ENCODE data around the gene C14orf132.
"Not testable (repeated sequence)": the region's sequence is repeated elsewhere in the genome, so short reads cannot be mapped to it uniquely, and the experiment has no call there.

The C14orf132 gene

DNA sequence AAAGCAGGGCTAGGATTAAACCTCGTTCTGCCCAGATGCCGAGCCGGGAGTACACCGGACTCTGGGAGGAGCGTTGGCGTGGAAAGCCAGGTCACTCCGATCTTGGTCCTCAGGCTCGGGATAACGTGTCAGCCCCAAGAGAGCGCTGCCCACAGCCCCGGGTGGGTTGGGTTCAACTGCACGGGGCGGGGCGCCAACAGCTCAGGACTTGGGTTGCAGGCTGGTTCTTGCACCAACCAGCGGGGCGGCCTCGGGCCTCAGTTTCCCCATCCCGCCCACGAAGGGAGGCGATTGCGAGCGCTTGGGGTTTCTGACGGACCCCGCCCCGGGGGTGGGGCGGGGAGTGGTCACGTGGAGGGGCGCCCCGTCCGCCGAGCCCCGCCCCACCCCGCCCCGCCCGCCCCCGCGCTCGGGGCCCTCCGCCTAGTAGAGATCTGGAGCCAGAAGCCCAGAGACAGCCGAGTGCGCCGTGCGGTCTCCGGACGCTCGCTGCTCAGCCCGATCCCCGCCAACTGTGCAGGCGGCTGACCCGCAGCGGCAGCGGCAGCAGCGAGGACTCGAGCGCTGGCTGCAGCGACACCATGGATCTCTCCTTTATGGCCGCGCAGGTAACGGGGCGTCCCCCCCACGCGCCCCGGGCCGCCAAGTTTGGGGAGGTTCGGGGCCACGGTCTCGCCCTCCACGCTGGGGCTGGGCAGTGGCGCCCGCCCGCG, at the start of gene C14orf132:
Gene C14orf132, plus strand, starts transcription at position 443 of the 713 bp plus-strand sequence. Its CDS starts 139 bp downstream, at position 582.
- DNase-seq (ENCODE audit: insufficient read length, low spot score) (peak; percentile 70), FAIRE-seq (peak; percentile 61)
- TF ChIP-seq POLR2A (IDR thresholded peaks at IDR 0.05; ENCODE audit: low read depth, low read length) = peak; percentile 90

- peak; percentile 7 for DNase-seq (ENCODE audit: insufficient read length, low spot score)
- peak; percentile 78 for FAIRE-seq
- no peak for TF ChIP-seq POLR2A (IDR thresholded peaks at IDR 0.05; ENCODE audit: low read depth, low read length)
Observed at GRCh38 chr14:95993768-95994592, 45.2 kb upstream of the C14orf132 start.

DNA sequence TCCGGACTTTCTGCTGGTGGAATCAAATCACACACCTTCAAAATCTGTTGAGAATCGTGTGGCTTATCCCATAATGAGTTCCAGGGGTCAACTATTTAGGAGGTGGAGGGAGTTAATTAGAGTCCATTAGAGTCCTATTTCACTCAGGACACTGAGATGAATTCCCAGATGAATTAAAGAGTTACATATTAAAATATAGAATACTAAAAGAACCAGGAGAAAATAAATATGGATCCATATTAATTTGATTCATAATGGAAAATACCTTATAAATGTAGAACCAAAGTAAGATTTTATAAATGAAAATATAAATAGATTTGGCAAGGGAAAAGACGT, 44.6 kb upstream of the C14orf132 start:
- no peak for DNase-seq (ENCODE audit: insufficient read length, low spot score)
- FAIRE-seq = no peak
- TF ChIP-seq POLR2A (IDR thresholded peaks at IDR 0.05; ENCODE audit: low read depth, low read length) = no peak

GRCh38 chr14:95998656-95999055, 40.5 kb upstream of the C14orf132 start:
- TF ChIP-seq POLR2A (IDR thresholded peaks at IDR 0.05; ENCODE audit: low read depth, low read length) = no peak
- FAIRE-seq = no peak
- DNase-seq (ENCODE audit: insufficient read length, low spot score) = no peak

DNA sequence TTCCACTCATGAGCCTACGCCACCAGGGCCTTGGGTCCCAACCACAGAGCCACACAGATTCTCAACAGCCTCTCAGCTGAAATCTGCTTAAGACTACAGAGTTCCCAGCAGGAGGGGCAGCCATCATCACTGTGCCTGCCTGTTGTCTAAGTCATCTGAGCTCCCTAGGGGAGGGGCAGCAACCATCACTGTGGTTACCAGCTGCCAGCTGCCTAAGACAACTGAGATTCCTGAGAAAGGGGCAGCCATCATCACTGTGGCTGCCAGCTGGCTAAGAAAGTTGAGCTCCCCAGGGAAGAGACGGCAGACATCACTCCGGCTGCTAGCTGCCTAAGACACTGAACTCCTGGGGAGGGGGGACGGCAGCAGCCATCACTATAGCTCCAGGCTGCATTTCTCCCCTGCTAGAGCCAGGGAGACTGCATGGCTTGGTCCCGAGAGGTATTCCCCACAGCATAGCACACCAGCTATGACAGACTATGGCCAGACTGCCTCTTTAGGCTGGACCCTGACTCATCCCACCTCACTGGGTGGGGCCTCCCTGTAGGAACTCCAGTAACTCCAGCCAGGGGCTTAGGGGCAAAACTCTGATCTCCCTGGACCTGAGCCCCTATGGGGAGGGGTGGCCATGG, 37.2 kb upstream of the C14orf132 start:
- no peak for DNase-seq (ENCODE audit: insufficient read length, low spot score)
- TF ChIP-seq POLR2A (IDR thresholded peaks at IDR 0.05; ENCODE audit: low read depth, low read length) = no peak
- FAIRE-seq = no peak

GRCh38 chr14:96002498-96002884, 36.7 kb upstream of the C14orf132 start:
- FAIRE-seq = no peak
- no peak for TF ChIP-seq POLR2A (IDR thresholded peaks at IDR 0.05; ENCODE audit: low read depth, low read length)
- no peak for DNase-seq (ENCODE audit: insufficient read length, low spot score)

DNA sequence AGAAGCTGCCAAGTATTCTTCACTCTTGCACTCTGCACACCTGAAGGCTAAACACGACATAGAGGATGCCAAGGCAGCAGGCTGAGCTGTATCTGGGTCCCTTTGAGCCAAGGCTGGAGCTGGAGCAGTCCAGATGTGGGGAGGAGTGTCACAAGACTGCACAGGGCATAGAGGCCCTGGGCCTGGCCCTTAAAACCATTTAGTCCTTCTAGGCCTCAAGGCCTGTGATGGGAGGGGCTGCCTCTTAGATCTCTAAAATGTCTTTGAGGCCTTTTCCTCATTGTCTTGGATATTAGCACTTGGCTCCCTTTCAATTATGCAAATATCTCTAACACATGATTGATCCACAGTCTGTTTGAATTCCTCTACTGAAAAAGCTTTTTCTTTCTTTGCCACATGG, 28.0 kb upstream of the C14orf132 start:
- no peak for FAIRE-seq
- no peak for TF ChIP-seq POLR2A (IDR thresholded peaks at IDR 0.05; ENCODE audit: low read depth, low read length)
- no peak for DNase-seq (ENCODE audit: insufficient read length, low spot score)

DNA sequence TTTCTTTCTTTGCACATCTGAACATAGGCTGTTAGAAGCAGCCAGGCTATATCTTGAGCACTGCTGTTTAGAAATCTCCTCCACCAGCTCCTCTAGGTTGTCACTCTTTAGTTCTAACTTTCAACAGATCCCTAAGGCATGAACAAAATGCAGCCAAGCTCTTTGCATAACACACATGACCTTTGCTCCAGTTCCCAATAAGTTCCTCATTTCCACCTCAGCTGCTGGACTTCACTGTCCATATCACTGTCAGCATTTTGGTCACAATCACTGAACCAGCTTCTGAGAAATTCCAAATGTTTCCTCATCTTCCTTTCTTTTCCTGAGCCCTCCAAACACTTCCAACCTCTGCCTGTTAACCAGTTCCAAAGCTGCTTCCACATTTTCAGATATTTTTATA, 27.6 kb upstream of the C14orf132 start:
- FAIRE-seq (no peak), DNase-seq (ENCODE audit: insufficient read length, low spot score) (no peak)
- no peak for TF ChIP-seq POLR2A (IDR thresholded peaks at IDR 0.05; ENCODE audit: low read depth, low read length)

DNA sequence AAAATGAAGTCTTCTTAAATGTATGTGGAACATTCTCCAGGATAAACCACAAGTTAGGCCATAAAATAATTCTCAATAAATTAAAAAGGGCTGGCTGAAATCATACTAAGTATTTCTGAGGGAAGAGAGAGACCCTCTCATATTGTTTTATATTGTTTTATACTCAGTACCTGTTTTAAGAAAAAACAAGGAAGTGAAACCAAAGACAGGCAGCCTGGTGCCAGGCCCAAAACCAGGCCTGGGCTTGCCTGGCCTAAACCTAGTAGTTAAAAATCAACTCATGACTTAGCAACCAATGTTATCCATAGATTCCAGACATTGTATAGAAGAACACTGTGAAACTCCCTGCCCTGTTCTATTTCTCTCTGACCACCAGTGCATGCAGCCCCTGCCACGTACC, 26.4 kb upstream of the C14orf132 start:
- not testable (repeated sequence) for DNase-seq (ENCODE audit: insufficient read length, low spot score); FAIRE-seq

DNA sequence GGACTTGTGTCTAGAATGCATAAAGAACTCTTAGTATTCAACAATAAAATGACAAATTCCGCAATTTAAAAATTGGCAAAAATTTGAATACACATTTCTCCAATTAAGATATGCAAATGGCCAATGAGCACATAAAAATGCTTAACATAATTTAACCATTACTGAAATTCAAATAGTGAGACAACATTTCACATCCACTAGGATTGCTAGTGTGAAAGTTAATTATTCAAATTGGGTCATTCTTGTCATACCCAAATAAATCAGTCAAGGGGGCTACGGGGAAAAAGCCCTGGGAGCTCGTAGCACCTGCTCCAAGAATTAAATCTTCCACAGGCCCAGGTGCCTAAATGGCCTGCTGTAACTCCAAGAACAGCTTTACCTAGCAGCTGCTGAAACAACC, 25.0 kb upstream of the C14orf132 start:
- no peak for TF ChIP-seq POLR2A (IDR thresholded peaks at IDR 0.05; ENCODE audit: low read depth, low read length)
- no peak for FAIRE-seq
- DNase-seq (ENCODE audit: insufficient read length, low spot score) = no peak

DNA sequence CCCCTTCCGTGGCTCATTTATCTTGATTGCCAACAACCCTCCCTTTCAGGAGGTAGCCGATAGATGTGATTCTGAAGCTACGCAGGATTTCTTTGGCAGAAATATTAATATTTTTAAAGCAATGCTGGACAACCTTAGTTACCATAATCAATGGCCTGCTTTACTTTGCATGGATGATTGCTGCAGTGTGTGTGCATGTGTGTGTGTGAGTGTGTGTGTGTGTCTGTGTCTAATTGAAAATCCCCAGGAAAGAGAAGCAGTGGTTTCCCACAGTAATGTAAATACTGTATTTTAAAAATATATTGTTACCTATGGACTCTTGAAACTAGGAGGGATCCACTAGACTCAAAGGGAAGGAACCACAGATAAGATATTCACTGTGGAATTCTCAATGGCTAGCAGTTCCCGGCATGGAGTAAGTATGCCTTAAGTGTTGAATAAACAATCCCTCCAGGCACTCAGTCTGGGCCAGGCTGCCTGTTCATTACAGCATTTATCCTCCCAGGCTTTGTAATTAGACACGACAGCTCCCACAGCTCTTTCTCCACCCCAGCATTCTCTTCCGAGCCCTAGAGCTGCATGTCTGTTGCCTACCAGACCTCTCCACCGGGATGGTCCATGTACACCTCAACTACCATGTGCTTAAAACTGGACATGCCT, 22.5 kb upstream of the C14orf132 start:
- DNase-seq (ENCODE audit: insufficient read length, low spot score) = no peak
- no peak for FAIRE-seq

DNA sequence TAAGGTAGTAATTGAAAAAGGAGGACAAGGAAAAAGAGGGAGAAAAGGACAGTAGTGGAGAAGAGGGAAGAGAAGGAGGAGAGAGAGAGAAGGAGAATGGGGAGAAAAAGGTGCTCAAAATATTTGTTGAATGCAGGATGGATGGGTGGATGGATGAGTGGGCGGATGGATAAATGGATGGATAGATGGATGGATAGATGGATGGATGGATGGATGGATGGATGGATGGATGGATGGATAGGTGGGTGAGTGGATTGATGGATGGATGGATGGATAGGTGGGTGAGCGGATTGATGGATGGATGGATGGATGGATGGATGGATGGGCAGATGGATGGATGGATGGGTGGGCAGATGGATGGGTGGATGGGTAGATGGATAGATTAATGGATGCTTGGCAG, 21.3 kb upstream of the C14orf132 start:
- DNase-seq (ENCODE audit: insufficient read length, low spot score) = no peak
- no peak for FAIRE-seq
- TF ChIP-seq POLR2A (IDR thresholded peaks at IDR 0.05; ENCODE audit: low read depth, low read length) = no peak

More for the DNA sequence above, 22.5 kb upstream of the C14orf132 start:
- no peak for TF ChIP-seq POLR2A (IDR thresholded peaks at IDR 0.05; ENCODE audit: low read depth, low read length)

DNA sequence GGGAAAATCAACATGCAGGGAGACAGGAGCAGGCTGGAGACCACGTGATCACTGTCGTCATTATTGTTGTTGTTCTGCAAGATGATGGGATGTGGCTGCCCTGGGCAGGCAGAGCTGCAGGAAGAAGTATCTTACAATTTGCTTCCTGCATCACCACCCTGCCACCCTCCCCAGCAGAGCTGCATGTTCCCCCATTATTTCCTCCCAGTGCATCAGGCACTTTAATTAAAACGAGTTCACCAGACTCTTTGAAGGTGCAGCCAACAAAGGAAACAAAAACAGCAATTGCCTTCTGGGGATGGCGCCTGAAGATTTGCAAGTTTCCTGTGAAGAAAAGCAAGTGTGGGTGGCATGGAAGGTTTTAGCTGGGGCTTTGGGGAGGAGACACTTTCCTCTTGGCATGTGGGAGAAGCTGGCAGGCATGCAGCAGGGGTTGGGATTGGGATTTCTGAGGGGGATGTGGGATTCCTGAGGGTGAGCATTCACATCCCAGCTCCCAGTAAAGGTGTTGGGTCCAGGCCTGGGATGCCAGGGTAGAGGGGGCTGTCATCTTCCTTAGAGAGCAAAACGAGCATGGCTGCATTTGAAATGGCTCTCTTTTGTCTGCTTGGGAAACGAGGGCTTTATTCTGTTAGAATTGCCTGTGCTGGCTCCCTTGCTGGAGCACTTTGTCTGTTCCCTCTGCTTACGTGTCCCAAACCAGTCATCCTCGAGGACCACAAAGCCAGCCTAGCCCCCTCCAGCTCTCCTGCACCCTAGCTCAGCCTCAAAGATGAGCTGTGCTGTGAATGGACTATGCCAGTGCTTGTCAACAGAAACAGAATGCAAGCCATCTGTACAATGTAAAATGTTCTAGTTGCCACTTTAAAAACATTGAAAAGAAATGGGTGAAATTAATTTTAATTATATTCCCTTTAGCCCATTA, 11.5 kb upstream of the C14orf132 start:
- no peak for TF ChIP-seq POLR2A (IDR thresholded peaks at IDR 0.05; ENCODE audit: low read depth, low read length)
- no peak for DNase-seq (ENCODE audit: insufficient read length, low spot score)
- FAIRE-seq = no peak

Data from H54 (cell line).